Transverse colon (tissue), 4 donors: ENCODE data around the gene CHSY1. TPM values are rescaled to one million over a fixed set of nuclear protein-coding genes. Genes with fewer than 3 reads are reported as not detected.
A peak's percentile ranks its signal among the peaks of the same experiment; 100 is the strongest.

Experiments
- DNase-seq: peaks from one replicate; pipeline ENCODE4 v3.0.0-alpha.2; 2019
- H3K27ac ChIP-seq, 4 donors: fragments of 200-600 bp; sonication (generic); 2 replicates each; pipeline ENCODE4 v1.5.1; 2016 to 2018; ENCODE audit warnings: inconsistent platforms in 4 of 4
- H3K27me3 ChIP-seq: fragments of 200-600 bp; sonication (generic); 2 replicates; pipeline ENCODE4 v1.5.1; 2017; ENCODE audit warnings: inconsistent platforms
- H3K36me3 ChIP-seq, 4 donors: fragments of 200-600 bp; sonication (generic); 2 replicates each; pipeline ENCODE4 v1.5.1; 2017 to 2019; ENCODE audit warnings: inconsistent platforms in 4 of 4
- H3K4me1 ChIP-seq, 4 donors: fragments of 200-600 bp; sonication (generic); 2 replicates each; pipeline ENCODE4 v1.5.1; 2017 to 2020; ENCODE audit warnings: inconsistent platforms in 4 of 4
- H3K4me3 ChIP-seq, 4 donors: fragments of 200-600 bp; sonication (generic); 1 replicate in 1 of 4; 2 replicates in 3 of 4; pipeline versions ENCODE4 v1.5.1 to v1.6.1; 2017 to 2019; ENCODE audit warnings: inconsistent platforms in 4 of 4
- H3K9me3 ChIP-seq, 2 donors: fragments of 200-600 bp; sonication (generic); 2 replicates each; pipeline ENCODE4 v1.5.1; 2017 to 2019; ENCODE audit warnings: inconsistent platforms in 2 of 2
- CTCF ChIP-seq, 5 experiments: fragments of 200-600 bp in 3 of 5; fragments of 450-650 bp in 2 of 5; sonication (generic) in 3 of 5; IDR thresholded peaks; 1 replicate in 2 of 5; 2 replicates in 3 of 5; pipeline ENCODE4 v1.5.1; 2016 to 2017; ENCODE audit warnings: antibody characterized with exemption in 5 of 5, inconsistent platforms in 3 of 5, mild to moderate bottlenecking in 2 of 5, moderate library complexity in 1 of 5
- EP300 ChIP-seq: sonication (generic); formaldehyde crosslinking; IDR thresholded peaks from one replicate; pipeline ENCODE4 v1.6.1; 2017; ENCODE audit warnings: antibody characterized with exemption, low read depth
- POLR2A ChIP-seq: fragments of 450-650 bp; IDR thresholded peaks from one replicate; pipeline ENCODE4 v1.6.1; 2016; ENCODE audit warnings: antibody characterized with exemption, mild to moderate bottlenecking, moderate library complexity
- POLR2AphosphoS5 ChIP-seq, 3 donors: sonication (generic); formaldehyde crosslinking; IDR thresholded peaks; one replicate each; pipeline ENCODE4 v1.6.1; 2016; ENCODE audit warnings: antibody characterized with exemption in 3 of 3
- WGBS, 2 donors: methylation state at CpG; one replicate each; pipeline ENCODE4 v1.1.5; 2018; ENCODE audit warnings: low coverage in 1 of 2; 5-methylcytosine and 5-hydroxymethylcytosine counted together
- in situ Hi-C, 4 donors: fragments of 200-750 bp; cut with MboI; loops; one replicate each; pipeline versions ENCODE4 v1.15.0 to v1.15.1; 2017; ENCODE audit warnings: low sequenced_read_pairs in 3 of 4, low pct_ligation_motif_present in 1 of 4, low pct_unique_long_range_greater_than_20kb in 1 of 4
- intact Hi-C: fragments of 100-400 bp; cut with DNase I; formaldehyde crosslinking; loops from one replicate; pipeline ENCODE4 v1.15.1; 2023; ENCODE audit warnings: low total_unique reads
- total RNA-seq, 4 donors: library from RNA; depleted of rRNA; stranded (reverse); fragments of >200 nt; gene quantifications; one replicate each; pipeline ENCODE4 v1.1.0, GENCODE V29; 2016

CHSY1 gene
- total RNA-seq, 4 donors from 2014 or later: 4.0 to 33.7 (median 11.8) TPM

GRCh38 chr15:101286471-101287114, 34.7 kb upstream of the CHSY1 start:
- Histone ChIP-seq H3K36me3 (peaks cover 0 to 51% (median 24%) of the 10 kb centered on the region in 4 donors), H3K4me3 (no peak overlapping the region), H3K27me3 (no peaks in the 10 kb centered on the region), H3K9me3 (no peaks in the 10 kb centered on the region), H3K27ac (no peak overlapping the region), H3K4me1 (peaks cover 0 to 16% (median 4%) of the 10 kb centered on the region in 4 donors)
- DNase-seq: no peak
- 84% methylated on average over 7 to 9 of the region's 9 CpGs for WGBS, 2 donors
- in situ Hi-C loops (no loop called here), intact Hi-C loops (no loop called here)
- TF ChIP-seq EP300 (no peak), POLR2AphosphoS5 (IDR thresholded peaks at IDR 0.05) (no peak), CTCF (IDR thresholded peaks at IDR 0.05) (no peak), POLR2A (no peak)

GRCh38 chr15:101283931-101284330, 32.1 kb upstream of the CHSY1 start:
- intact Hi-C loops: no loop called here
- 76 to 79% methylated on average over 4 to 6 of the region's 6 CpGs for WGBS, 2 donors
- Histone ChIP-seq H3K9me3 (no peaks in the 10 kb centered on the region), H3K36me3 (peaks cover 0 to 55% (median 24%) of the 10 kb centered on the region in 4 donors), H3K4me3 (no peak overlapping the region), H3K27me3 (no peaks in the 10 kb centered on the region), H3K27ac (no peak overlapping the region), H3K4me1 (peaks cover 0 to 12% (median 6%) of the 10 kb centered on the region in 4 donors)
- TF ChIP-seq CTCF (IDR thresholded peaks at IDR 0.05) (no peak), POLR2A (no peak), POLR2AphosphoS5 (IDR thresholded peaks at IDR 0.05) (no peak), EP300 (no peak)
- DNase-seq: no peak
- in situ Hi-C loops: no loop called here

- peak overlapping the region in 3 of 4 donors; percentile 56 to 68 (median 59) for H3K27ac ChIP-seq
- intact Hi-C loops: no loop called here
- no peak for DNase-seq
- H3K4me1 ChIP-seq: peaks cover 3 to 27% (median 19%) of the 10 kb centered on the region in 4 donors
- no peak overlapping the region for H3K4me3 ChIP-seq
- WGBS, 2 donors: 73 to 82% methylated on average over 2 of the region's 2 CpGs
- TF ChIP-seq CTCF (IDR thresholded peaks at IDR 0.05) (no peak), POLR2AphosphoS5 (IDR thresholded peaks at IDR 0.05) (peak in 1 of 3 donors; percentile 33), POLR2A (no peak)
- H3K27me3 ChIP-seq: no peaks in the 10 kb centered on the region
- in situ Hi-C loops: no loop called here
- peaks cover 0 to 39% (median 11%) of the 10 kb centered on the region in 4 donors for H3K36me3 ChIP-seq
- no peaks in the 10 kb centered on the region for H3K9me3 ChIP-seq
These were observed 28.2 kb upstream of the CHSY1 start for GRCh38 chr15:101280007-101280406.

GRCh38 chr15:101277943-101278564, 26.2 kb upstream of the CHSY1 start:
- H3K36me3 ChIP-seq: peaks cover 3 to 40% (median 14%) of the 10 kb centered on the region in 4 donors
- peaks cover 3 to 27% (median 19%) of the 10 kb centered on the region in 4 donors for H3K4me1 ChIP-seq
- 77 to 82% methylated on average over 11 to 12 of the region's 12 CpGs for WGBS, 2 donors
- no peaks in the 10 kb centered on the region for H3K27me3 ChIP-seq
- H3K4me3 ChIP-seq: peak overlapping the region in 3 of 4 donors; percentile 74 to 87 (median 81)
- peak overlapping the region; percentile 90 to 96 (median 96) for H3K27ac ChIP-seq
- TF ChIP-seq EP300: no peak
- no peak for TF ChIP-seq POLR2AphosphoS5 (IDR thresholded peaks at IDR 0.05)
- no peak for TF ChIP-seq POLR2A
- TF ChIP-seq CTCF (IDR thresholded peaks at IDR 0.05): no peak
- H3K9me3 ChIP-seq: no peaks in the 10 kb centered on the region
- intact Hi-C loops: no loop called here
- in situ Hi-C loops: no loop called here
- DNase-seq: no peak
